Astrocyte of the cerebellum (primary cell): ENCODE results near the gene SH3PXD2B.
A peak's percentile ranks its signal among the peaks of the same experiment; 100 is the strongest.
"Not testable (repeated sequence)": the region's sequence is repeated elsewhere in the genome, so short reads cannot be mapped to it uniquely, and the experiment has no call there.

Experiments used
- DNase-seq: peaks from one replicate; pipeline ENCODE4 v3.0.0-alpha.2; 2011; ENCODE audit warnings: low read depth
- H3K4me3 ChIP-seq: 2 replicates; pipeline ENCODE4 v1.5.1; 2011; ENCODE audit warnings: mild to moderate bottlenecking, low read depth, low read length, moderate library complexity
- in situ Hi-C: cut with HindIII; loops from 2 replicates; pipeline ENCODE4 v1.10.0; 2017; ENCODE audit warnings: low sequenced_read_pairs
- TF ChIP-seq, protein P1 (sequence below): IDR thresholded peaks from 2 replicates; pipeline ENCODE4 v1.5.1; 2012; ENCODE audit warnings: low read length, low read depth, moderate library complexity, mild to moderate bottlenecking; ENCODE audit errors: missing control alignments

Gene SH3PXD2B

DNA sequence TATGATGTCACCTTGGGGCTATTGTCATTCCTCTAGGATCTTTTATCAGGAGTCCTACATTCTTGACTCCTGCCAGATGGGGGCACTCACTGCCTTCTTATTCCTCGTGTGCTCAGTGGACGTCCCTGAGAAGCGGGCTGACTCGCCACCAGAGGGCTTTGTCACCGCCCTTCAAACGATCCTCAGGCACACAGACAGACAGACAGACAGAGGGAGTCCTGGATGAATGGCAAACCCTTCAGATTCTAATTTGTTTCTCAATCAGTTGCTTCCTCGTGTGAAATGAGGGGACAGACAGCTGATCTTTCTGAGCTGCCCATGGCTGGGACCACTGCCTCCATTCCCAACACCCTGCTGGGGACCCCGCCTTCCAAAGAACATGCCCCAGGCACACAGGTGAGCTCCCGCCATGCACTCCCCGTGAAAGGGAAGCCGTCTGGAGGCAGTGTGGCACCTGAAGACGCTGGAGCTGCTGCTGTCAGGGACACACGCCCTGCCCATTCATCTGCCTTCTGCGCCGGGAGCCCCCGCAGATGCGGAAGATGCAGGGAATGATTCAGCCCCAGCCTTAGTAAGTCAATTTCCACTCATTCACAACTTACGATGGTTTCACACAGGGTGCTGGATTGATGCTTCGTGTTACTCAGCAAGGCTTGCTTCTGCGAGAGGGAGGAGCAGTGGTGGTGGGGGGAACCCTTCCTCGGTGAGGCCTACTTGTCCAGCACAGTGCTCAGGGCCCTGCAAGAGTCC, 24.9 kb upstream of the SH3PXD2B start:
- peak; percentile 85 for DNase-seq
- TF ChIP-seq, protein P1, sequence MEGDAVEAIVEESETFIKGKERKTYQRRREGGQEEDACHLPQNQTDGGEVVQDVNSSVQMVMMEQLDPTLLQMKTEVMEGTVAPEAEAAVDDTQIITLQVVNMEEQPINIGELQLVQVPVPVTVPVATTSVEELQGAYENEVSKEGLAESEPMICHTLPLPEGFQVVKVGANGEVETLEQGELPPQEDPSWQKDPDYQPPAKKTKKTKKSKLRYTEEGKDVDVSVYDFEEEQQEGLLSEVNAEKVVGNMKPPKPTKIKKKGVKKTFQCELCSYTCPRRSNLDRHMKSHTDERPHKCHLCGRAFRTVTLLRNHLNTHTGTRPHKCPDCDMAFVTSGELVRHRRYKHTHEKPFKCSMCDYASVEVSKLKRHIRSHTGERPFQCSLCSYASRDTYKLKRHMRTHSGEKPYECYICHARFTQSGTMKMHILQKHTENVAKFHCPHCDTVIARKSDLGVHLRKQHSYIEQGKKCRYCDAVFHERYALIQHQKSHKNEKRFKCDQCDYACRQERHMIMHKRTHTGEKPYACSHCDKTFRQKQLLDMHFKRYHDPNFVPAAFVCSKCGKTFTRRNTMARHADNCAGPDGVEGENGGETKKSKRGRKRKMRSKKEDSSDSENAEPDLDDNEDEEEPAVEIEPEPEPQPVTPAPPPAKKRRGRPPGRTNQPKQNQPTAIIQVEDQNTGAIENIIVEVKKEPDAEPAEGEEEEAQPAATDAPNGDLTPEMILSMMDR = peak; percentile 83
- in situ Hi-C loops = no loop called here
- H3K4me3 ChIP-seq = no peak overlapping the region

DNA sequence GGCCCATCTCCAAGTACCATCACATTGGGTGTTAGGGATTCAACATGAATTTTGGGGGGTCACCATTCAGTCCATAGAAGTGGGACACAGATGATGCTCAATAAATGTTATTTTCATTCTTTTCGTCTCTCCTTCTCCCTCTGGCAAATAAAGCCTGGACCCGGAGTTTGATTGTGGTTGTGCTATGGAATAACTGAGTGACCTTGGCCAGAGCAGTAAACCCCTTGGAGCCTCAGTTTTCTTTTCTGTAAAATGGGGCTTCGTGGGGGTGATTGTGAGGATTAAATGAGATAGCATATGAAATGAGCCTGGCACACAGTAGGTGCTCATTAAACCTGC, 24.3 kb upstream of the SH3PXD2B start:
- in situ Hi-C loops, DNase-seq, H3K4me3 ChIP-seq: not testable (repeated sequence)

DNA sequence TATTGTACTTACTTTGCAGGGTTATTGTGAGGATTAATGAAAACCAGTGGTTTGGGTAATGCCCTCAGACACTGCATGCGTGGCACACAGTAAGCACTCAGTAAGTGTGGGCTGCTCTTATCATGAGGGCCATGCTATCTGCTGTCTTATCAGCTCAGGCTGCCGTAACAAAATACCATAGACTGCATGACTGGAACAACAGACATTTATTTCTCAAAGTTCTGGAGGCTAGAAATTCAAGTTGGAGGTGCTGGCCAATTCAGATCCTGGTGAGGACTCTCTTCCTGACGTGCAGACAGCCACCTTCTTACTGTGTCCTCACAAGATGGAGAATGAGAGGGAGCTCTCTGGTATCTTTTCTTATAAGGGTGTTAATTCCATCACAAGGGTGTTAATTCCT, 23.9 kb upstream of the SH3PXD2B start:
- no peak overlapping the region for H3K4me3 ChIP-seq
- TF ChIP-seq, protein P1 = no peak
- in situ Hi-C loops = no loop called here
- DNase-seq = no peak

DNA sequence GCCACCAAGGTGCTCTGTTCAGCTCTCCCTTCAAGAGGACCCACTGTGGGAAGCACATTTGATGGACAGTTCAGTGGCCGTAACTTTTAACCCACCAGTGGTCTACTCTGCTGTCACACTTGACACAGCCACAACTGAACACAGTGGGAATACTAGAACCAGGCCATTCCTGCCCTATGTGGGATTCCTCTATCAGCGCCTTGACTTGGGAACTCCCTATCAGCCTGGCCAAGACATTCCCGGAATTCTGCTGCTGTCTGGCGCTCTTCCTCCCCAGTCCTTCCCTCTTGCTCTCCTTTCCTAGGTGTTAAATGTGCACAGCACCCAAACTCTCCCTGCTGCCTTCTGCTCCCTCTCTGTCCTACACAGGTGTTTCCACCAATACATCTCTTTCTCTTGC, 23.1 kb upstream of the SH3PXD2B start:
- TF ChIP-seq, protein P1 = no peak
- DNase-seq = no peak
- H3K4me3 ChIP-seq = no peak overlapping the region
- in situ Hi-C loops = no loop called here

DNA sequence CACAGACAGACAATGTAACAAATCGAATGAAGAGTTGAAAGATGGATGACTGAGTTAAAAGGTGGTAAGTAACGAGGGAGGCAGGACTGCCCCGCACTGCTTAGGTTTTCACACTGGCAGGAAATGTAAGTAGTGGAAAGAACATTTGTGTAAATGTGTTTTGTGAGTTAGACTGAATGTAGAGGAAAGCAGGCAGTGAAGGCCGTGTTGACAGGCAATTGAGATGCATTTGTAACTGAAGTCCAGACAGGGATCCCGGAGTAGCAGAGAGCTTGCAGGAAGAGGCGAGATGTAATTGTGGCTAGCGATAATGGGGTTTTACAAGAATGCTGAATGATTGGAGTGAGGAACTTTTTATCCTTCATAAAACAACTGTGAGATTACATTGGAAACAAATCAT, 20.0 kb upstream of the SH3PXD2B start:
- in situ Hi-C loops = no loop called here
- TF ChIP-seq, protein P1 = no peak
- H3K4me3 ChIP-seq = no peak overlapping the region
- DNase-seq = no peak

DNA sequence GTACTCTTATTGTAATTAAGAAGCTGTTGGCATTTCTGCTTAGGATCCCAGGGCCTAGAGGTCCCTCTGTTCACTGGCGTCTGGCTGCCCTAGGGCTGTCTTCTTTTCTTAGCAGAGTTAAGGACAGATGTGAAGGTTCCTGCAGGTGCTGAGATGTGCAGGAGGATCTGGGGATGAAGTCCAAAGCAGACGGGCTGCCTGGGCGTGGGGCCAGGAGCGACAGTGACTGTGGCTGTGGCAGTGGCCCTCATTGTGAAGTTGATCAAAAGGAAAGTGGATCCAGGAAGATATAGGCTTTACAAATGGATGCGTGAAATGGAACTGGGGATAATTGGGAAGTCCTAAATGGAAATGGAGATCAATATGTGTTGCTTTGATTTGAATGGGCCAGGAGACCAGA, 19.1 kb upstream of the SH3PXD2B start:
- in situ Hi-C loops = no loop called here
- TF ChIP-seq, protein P1 = no peak
- DNase-seq = no peak
- H3K4me3 ChIP-seq = no peak overlapping the region

DNA sequence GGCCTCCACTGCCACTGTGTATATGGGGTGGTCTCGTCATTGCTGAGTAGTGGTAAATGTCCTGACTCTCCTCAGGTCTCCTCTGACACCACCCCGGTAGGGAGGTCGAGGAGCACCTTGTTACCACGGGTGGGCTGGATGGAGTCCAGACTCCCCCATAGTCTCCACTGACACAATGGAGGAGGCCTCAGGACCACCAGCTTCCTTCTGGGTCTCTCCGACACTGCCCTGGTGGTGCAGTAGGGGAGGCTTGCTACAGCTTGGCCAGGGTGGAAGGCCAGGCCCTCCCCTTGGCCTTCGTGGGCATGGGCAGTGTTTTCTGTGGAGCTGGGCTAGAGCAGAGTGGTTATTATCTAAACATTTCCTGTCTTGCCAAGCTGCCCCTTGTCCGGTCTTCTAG, 15.4 kb upstream of the SH3PXD2B start:
- in situ Hi-C loops = loop anchor here (10.0 kb wide), 1 partner anchor 505 kb away; no protein-coding TSS in a partner anchor
- TF ChIP-seq, protein P1 = no peak
- no peak for DNase-seq
- H3K4me3 ChIP-seq = no peak overlapping the region
